Measurements from ENCODE around the gene XG.

DNA sequence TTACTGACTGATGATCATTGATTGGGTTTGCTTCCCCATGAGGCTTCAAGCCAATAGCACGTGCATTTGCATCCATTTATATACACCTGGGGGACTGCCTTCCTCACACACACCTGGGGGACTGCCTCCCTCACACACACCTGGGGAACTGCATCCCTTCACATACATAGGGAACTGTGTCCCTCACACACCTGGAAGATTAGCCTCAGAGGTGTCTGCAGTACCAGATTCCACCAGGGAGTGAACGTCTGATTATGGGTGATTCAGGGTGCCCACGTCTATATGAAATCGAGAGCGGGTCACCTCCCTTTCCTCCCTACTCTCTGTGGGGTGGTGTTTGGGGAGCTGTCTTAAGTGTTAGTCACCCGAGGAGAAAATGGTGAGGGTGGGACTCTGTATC lies 43.8 kb upstream of the XG start:
- TF ChIP-seq, protein P1, sequence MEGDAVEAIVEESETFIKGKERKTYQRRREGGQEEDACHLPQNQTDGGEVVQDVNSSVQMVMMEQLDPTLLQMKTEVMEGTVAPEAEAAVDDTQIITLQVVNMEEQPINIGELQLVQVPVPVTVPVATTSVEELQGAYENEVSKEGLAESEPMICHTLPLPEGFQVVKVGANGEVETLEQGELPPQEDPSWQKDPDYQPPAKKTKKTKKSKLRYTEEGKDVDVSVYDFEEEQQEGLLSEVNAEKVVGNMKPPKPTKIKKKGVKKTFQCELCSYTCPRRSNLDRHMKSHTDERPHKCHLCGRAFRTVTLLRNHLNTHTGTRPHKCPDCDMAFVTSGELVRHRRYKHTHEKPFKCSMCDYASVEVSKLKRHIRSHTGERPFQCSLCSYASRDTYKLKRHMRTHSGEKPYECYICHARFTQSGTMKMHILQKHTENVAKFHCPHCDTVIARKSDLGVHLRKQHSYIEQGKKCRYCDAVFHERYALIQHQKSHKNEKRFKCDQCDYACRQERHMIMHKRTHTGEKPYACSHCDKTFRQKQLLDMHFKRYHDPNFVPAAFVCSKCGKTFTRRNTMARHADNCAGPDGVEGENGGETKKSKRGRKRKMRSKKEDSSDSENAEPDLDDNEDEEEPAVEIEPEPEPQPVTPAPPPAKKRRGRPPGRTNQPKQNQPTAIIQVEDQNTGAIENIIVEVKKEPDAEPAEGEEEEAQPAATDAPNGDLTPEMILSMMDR (IDR thresholded peaks at IDR 0.05), result no peak
- no peak for TF ChIP-seq POLR2A (IDR thresholded peaks at IDR 0.05)
